Muscle of leg (tissue), 16 donors: ENCODE results near the gene ZNF394. TPM values are rescaled to one million over a fixed set of nuclear protein-coding genes. Genes with fewer than 3 reads are reported as not detected.
"Not testable (repeated sequence)": the region's sequence is repeated elsewhere in the genome, so short reads cannot be mapped to it uniquely, and the experiment has no call there.

Source experiments
- DNase-seq: peaks from one replicate; pipeline ENCODE4 v3.0.0; 2013
- H3K27ac ChIP-seq: one replicate; pipeline ENCODE4 v1.5.1; 2013; ENCODE audit warnings: mild to moderate bottlenecking, low read length, control low read depth
- H3K27me3 ChIP-seq: one replicate; pipeline ENCODE4 v1.6.1; 2013; ENCODE audit warnings: low read length; ENCODE audit not compliant: control insufficient read depth, insufficient read depth
- H3K36me3 ChIP-seq: one replicate; pipeline ENCODE4 v1.6.1; 2013; ENCODE audit warnings: low read length; ENCODE audit not compliant: control insufficient read depth, insufficient read depth
- H3K4me1 ChIP-seq: one replicate; pipeline ENCODE4 v1.6.1; 2013; ENCODE audit warnings: low read length; ENCODE audit not compliant: control insufficient read depth, insufficient read depth
- H3K4me3 ChIP-seq: one replicate; pipeline ENCODE4 v1.5.1; 2013; ENCODE audit warnings: low read length, control low read depth
- H3K9me3 ChIP-seq: replicated peaks from 2 replicates; pipeline ENCODE4 v1.6.1; 2013; ENCODE audit warnings: low read depth, low read length; ENCODE audit not compliant: control insufficient read depth
- WGBS: methylation state at CpG from one replicate; pipeline ENCODE4 v1.1.5; 2013; ENCODE audit warnings: missing lambda C conversion rate; ENCODE audit not compliant: insufficient coverage; 5-methylcytosine and 5-hydroxymethylcytosine counted together
- long read RNA-seq, 11 donors: transcript quantifications; one replicate each; lab custom pipeline, GENCODE V29; 2026
- polyA plus RNA-seq, 8 donors: library from polyadenylated mRNA; unstranded; fragments of 120-200 nt; gene quantifications; one replicate each; pipeline versions ENCODE4 v1.2.1 to v1.2.3, GENCODE V29; 2013; ENCODE audit warnings: inconsistent platforms in 1 of 8, low replicate concordance in 1 of 8; ENCODE audit not compliant: insufficient read length in 8 of 8, insufficient read depth in 1 of 8
- total RNA-seq: library from RNA; stranded (reverse); fragments of 120-200 nt; gene quantifications from one replicate; pipeline ENCODE4 v1.2.4, GENCODE V29; 2013

The ZNF394 gene
- total RNA-seq (19.9 TPM), polyA plus RNA-seq (10 to 100 TPM in 4 of 8 donors, 1 to 10 TPM in 4; 7.9 to 11.2 (median 9.9) TPM)
- long read RNA-seq, donor 1, partial matches to known transcripts, result 0 of 3 reads
- long read RNA-seq, donor 1, other reads (novel, unspliced or antisense), result 0 of 3 reads
- long read RNA-seq, donor 2, result 0 reads
- long read RNA-seq, donor 3, transcript ZNF394-206 (2 exons, 1,619 nt), result major isoform, 6 of 11 reads
- long read RNA-seq, donor 3, partial matches to known transcripts, result 0 of 11 reads
- long read RNA-seq, donor 3, other reads (novel, unspliced or antisense), result 0 of 11 reads
- long read RNA-seq, donor 4, partial matches to known transcripts, result 0 of 4 reads
- long read RNA-seq, donor 4, other reads (novel, unspliced or antisense), result 0 of 4 reads
- long read RNA-seq, donor 5, partial matches to known transcripts, result 5 of 13 reads
- long read RNA-seq, donor 5, other reads (novel, unspliced or antisense), result 0 of 13 reads
- long read RNA-seq, donor 6, partial matches to known transcripts, result 0 of 9 reads
- long read RNA-seq, donor 6, other reads (novel, unspliced or antisense), result 0 of 9 reads
- long read RNA-seq, donor 7, partial matches to known transcripts, result 0 of 5 reads
- long read RNA-seq, donor 7, other reads (novel, unspliced or antisense), result 0 of 5 reads
- long read RNA-seq, donor 8, result 0 reads
- long read RNA-seq, donor 9, partial matches to known transcripts, result 0 of 5 reads
- long read RNA-seq, donor 9, other reads (novel, unspliced or antisense), result 0 of 5 reads
- long read RNA-seq, donor 10, partial matches to known transcripts, result 0 of 6 reads
- long read RNA-seq, donor 10, other reads (novel, unspliced or antisense), result 0 of 6 reads
- long read RNA-seq, donor 11, partial matches to known transcripts, result 0 of 5 reads
- long read RNA-seq, donor 11, other reads (novel, unspliced or antisense), result 0 of 5 reads

GRCh38 chr7:99499721-99500636 lies at the start of gene ZNF394:
Gene ZNF394, minus strand, starts transcription at chr7:99500281. Its CDS starts 188 bp downstream, at chr7:99500093.
- DNase-seq, result peak; percentile 98
- Histone ChIP-seq H3K27ac (peak within 1 kb of the TSS; percentile 97), H3K9me3 (no peaks in the 10 kb centered on the region), H3K27me3 (no peaks in the 10 kb centered on the region), H3K36me3 (peaks cover 29% of the 10 kb centered on the region), H3K4me1 (peaks cover 18% of the 10 kb centered on the region), H3K4me3 (peak within 1 kb of the TSS; percentile 97)
- 0% methylated on average over 64 of the region's 68 CpGs for WGBS

GRCh38 chr7:99549545-99549944 lies 49.5 kb upstream of the ZNF394 start:
- peaks cover 18% of the 10 kb centered on the region for H3K9me3 ChIP-seq
- H3K4me3 ChIP-seq, H3K27me3 ChIP-seq, DNase-seq, H3K4me1 ChIP-seq, H3K27ac ChIP-seq: not testable (repeated sequence)
- no CpG with 5 or more reads among the region's 2 CpGs for WGBS
- peaks cover 19% of the 10 kb centered on the region for H3K36me3 ChIP-seq

DNA sequence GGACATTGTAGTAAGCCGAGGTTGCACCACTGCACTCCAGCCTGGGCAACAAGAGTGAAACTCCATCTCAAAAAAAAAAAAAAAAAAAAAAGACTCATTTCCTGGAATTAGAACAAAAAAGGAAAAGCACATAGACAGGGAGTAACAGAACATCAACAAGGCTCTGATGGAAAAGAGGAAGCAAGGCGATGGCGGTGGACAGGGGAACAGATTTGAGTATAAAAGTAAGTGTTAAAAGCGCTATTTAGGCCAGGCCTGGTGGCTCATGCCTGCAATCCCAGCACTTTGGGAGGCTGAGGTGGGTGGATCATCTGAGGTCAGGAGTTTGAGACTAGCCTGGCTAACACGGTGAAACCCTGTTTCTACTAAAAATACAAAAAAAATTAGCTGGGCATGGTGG lies 45.2 kb upstream of the ZNF394 start:
- WGBS, result 100% methylated on average over 3 of the region's 5 CpGs
- H3K9me3 ChIP-seq, result peaks cover 50% of the 10 kb centered on the region
- DNase-seq, result not testable (repeated sequence)

DNA sequence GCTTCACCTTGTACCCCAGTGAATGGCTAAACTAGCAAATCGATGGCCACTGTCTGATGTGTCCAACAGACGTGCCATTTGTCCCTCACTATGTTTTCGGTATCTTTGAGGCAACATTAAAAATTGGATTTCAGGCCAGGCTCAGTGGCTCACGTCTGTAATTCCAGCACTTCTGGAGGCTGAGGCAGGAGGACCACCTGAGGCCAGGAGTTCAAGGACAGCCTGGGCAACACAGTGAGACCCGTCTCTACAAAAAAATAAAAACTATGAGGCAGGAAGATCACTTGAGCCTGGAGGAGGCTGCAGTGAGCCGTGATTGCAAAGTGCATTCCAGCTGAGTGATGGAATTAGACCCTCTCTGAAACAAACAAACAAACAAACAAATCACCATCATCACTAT lies 43.8 kb upstream of the ZNF394 start:
- DNase-seq, result no peak
- peaks cover 58% of the 10 kb centered on the region for H3K9me3 ChIP-seq
- no peaks in the 10 kb centered on the region for H3K27me3 ChIP-seq
- H3K4me1 ChIP-seq, result no peaks in the 10 kb centered on the region
- H3K36me3 ChIP-seq, result peaks cover 7% of the 10 kb centered on the region
- WGBS, result 98% methylated on average over 4 of the region's 6 CpGs
- no peak overlapping the region for H3K27ac ChIP-seq
- no peak overlapping the region for H3K4me3 ChIP-seq

More for the DNA sequence above, 45.2 kb upstream of the ZNF394 start:
- not testable (repeated sequence) for H3K36me3 ChIP-seq, H3K27ac ChIP-seq, H3K4me3 ChIP-seq, H3K27me3 ChIP-seq, H3K4me1 ChIP-seq

DNA sequence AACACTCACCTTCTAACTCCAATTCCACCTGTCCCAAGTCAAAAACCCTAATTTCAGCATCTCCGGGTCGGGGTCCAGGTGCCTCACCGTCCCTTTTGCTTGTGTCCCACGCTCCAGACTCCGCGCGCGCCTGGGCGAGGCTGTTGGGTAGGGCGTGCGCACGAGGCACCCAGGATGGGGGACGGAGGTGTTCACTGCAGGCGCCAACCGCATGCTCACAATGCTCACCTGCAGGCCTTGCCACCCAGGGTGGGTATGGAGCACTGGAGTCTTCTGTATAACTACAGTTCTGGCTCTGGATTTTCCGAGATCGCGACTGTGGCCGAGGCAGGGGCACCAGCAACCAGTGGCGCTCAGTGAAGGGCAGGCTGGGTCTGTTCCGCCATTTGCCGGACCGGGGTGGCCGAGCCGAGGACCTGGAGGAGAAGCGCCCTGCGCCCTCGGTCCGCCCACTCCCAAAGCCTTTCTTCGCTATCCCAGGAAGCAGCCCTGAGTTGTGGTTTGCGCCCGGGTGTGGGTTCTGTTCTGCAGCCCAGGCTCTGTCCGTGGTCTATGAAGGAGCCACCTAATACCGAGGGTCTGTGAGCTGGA lies 43.1 kb upstream of the ZNF394 start:
- no peak overlapping the region for H3K4me3 ChIP-seq
- peaks cover 58% of the 10 kb centered on the region for H3K9me3 ChIP-seq
- H3K4me1 ChIP-seq, result no peaks in the 10 kb centered on the region
- WGBS, result 94% methylated on average over 34 of the region's 34 CpGs
- DNase-seq, result no peak
- H3K36me3 ChIP-seq, result peaks cover 5% of the 10 kb centered on the region
- H3K27ac ChIP-seq, result no peak overlapping the region
- H3K27me3 ChIP-seq, result no peaks in the 10 kb centered on the region

DNA sequence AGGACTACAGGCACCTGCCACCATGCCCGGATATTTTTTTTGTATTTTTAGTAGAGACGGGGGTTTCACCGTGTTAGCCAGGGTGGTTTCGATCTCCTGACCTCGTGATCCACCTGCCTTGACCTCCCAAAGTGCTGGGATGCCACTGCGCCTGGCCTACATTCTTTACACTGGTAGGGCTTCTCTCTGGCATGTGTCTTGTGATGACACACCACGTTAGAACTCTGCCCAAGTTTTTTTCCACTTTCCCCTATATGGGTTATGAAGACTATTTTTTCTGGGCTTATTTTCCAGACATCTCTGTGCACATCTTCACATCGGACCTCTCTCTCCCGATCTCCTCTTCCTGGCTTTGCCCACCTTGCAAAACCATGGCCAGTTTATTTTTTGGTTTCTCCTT lies 41.1 kb upstream of the ZNF394 start:
- 98% methylated on average over 5 of the region's 9 CpGs for WGBS
- no peak for DNase-seq
- H3K4me1 ChIP-seq, result no peaks in the 10 kb centered on the region
- H3K36me3 ChIP-seq, result no peaks in the 10 kb centered on the region
- no peaks in the 10 kb centered on the region for H3K27me3 ChIP-seq
- peaks cover 55% of the 10 kb centered on the region for H3K9me3 ChIP-seq
- no peak overlapping the region for H3K27ac ChIP-seq
- H3K4me3 ChIP-seq, result no peak overlapping the region

GRCh38 chr7:99540542-99540941 lies 40.5 kb upstream of the ZNF394 start:
- Histone ChIP-seq H3K27ac (no peak overlapping the region), H3K4me3 (no peak overlapping the region), H3K9me3 (peaks cover 55% of the 10 kb centered on the region), H3K27me3 (no peaks in the 10 kb centered on the region), H3K4me1 (no peaks in the 10 kb centered on the region), H3K36me3 (no peaks in the 10 kb centered on the region)
- no CpG with 5 or more reads among the region's 5 CpGs for WGBS
- no peak for DNase-seq

GRCh38 chr7:99539213-99539811 lies 39.2 kb upstream of the ZNF394 start:
- no peaks in the 10 kb centered on the region for H3K36me3 ChIP-seq
- no peaks in the 10 kb centered on the region for H3K27me3 ChIP-seq
- peaks cover 56% of the 10 kb centered on the region for H3K9me3 ChIP-seq
- H3K4me3 ChIP-seq, result no peak overlapping the region
- no peak for DNase-seq
- WGBS, result 60% methylated on average over 1 of the region's 7 CpGs
- H3K27ac ChIP-seq, result no peak overlapping the region
- H3K4me1 ChIP-seq, result no peaks in the 10 kb centered on the region

DNA sequence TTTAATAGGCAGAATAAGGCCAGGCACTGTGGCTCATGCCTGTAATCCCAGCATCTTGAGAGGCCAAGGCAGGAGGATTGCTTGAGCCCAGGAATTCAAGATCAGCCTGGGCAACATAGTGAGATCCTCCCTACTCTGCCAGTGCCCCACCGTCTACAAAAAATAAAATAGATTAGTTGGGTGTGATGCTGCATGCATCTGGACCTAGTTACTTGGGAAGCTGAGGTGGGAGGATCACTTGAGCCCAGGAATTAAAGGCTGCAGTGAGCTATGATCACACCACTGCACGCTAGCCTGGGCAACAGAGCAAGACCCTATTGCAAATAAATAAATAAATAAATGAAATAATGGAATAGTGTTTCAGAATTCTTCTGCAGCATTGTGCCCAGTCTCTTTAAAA lies 35.6 kb upstream of the ZNF394 start:
- H3K4me3 ChIP-seq, result no peak overlapping the region
- WGBS, result no CpG with 5 or more reads among the region's 2 CpGs
- no peaks in the 10 kb centered on the region for H3K27me3 ChIP-seq
- H3K9me3 ChIP-seq, result peaks cover 62% of the 10 kb centered on the region
- no peak overlapping the region for H3K27ac ChIP-seq
- peaks cover 28% of the 10 kb centered on the region for H3K36me3 ChIP-seq
- no peak for DNase-seq
- H3K4me1 ChIP-seq, result no peaks in the 10 kb centered on the region
